ENCODE results near the gene TMEM82.

TMEM82 gene

GRCh38 chr1:15777909-15778707, 35.8 kb downstream of the TMEM82 start:
- TF ChIP-seq CTCF (IDR thresholded peaks at IDR 0.05; ENCODE audit: low read depth, low read length) (no peak), EZH2phosphoT487 (IDR thresholded peaks at IDR 0.05; ENCODE audit: low read depth) (no peak)
- no peaks in the 10 kb centered on the region for H3K36me3 ChIP-seq (replicated peaks; ENCODE audit: low read depth, low read length)
- no peak overlapping the region for H3K27ac ChIP-seq (ENCODE audit: low read length)

DNA sequence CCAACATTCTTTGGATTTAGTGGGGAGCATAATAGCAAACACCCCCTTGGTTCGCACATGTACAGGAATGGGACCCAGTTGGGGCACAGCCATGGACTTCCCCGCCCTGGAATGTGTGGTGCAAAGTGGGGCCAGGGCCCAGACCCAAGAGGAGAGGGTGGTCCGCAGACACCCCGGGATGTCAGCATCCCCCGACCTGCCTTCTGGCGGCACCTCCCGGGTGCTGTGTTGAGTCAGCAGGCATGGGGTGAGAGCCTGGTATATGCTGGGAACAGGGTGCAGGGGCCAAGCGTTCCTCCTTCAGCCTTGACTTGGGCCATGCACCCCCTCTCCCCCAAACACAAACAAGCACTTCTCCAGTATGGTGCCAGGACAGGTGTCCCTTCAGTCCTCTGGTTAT, 43.4 kb downstream of the TMEM82 start:
- Histone ChIP-seq H3K4me1 (ENCODE audit: low read length) (no peaks in the 10 kb centered on the region), H3K79me2 (ENCODE audit: low read length) (no peaks in the 10 kb centered on the region), H3K4me3 (ENCODE audit: low read length) (no peak overlapping the region), H3K4me2 (ENCODE audit: low read length) (no peak overlapping the region), H3K27ac (ENCODE audit: low read length) (no peak overlapping the region), H3K36me3 (replicated peaks; ENCODE audit: low read depth, low read length) (no peaks in the 10 kb centered on the region), H4K20me1 (ENCODE audit: insufficient read depth, low read length) (no peaks in the 10 kb centered on the region), H3K9me3 (ENCODE audit: insufficient read depth, low read length) (no peaks in the 10 kb centered on the region), H3K9ac (ENCODE audit: low read length) (no peak overlapping the region), H2AFZ (ENCODE audit: low read depth, low read length) (no peak overlapping the region), H3K27me3 (ENCODE audit: low read depth, low read length) (no peaks in the 10 kb centered on the region)
- TF ChIP-seq CTCF (IDR thresholded peaks at IDR 0.05; ENCODE audit: low read depth, low read length) (no peak), EZH2phosphoT487 (IDR thresholded peaks at IDR 0.05; ENCODE audit: low read depth) (no peak)

More at GRCh38 chr1:15777909-15778707, 35.8 kb downstream of the TMEM82 start:
- Histone ChIP-seq H3K79me2 (ENCODE audit: low read length) (no peaks in the 10 kb centered on the region), H3K4me2 (ENCODE audit: low read length) (no peak overlapping the region), H2AFZ (ENCODE audit: low read depth, low read length) (no peak overlapping the region), H3K9ac (ENCODE audit: low read length) (no peak overlapping the region), H3K4me1 (ENCODE audit: low read length) (no peaks in the 10 kb centered on the region), H3K9me3 (ENCODE audit: insufficient read depth, low read length) (no peaks in the 10 kb centered on the region), H3K27me3 (ENCODE audit: low read depth, low read length) (no peaks in the 10 kb centered on the region), H4K20me1 (ENCODE audit: insufficient read depth, low read length) (no peaks in the 10 kb centered on the region), H3K4me3 (ENCODE audit: low read length) (no peak overlapping the region)

GRCh38 chr1:15786581-15786980, 44.3 kb downstream of the TMEM82 start:
- Histone ChIP-seq H3K9me3 (ENCODE audit: insufficient read depth, low read length) (no peaks in the 10 kb centered on the region), H3K4me2 (ENCODE audit: low read length) (no peak overlapping the region), H3K27ac (ENCODE audit: low read length) (no peak overlapping the region), H3K79me2 (ENCODE audit: low read length) (no peaks in the 10 kb centered on the region), H3K4me3 (ENCODE audit: low read length) (no peak overlapping the region), H3K9ac (ENCODE audit: low read length) (no peak overlapping the region), H2AFZ (ENCODE audit: low read depth, low read length) (no peak overlapping the region), H3K4me1 (ENCODE audit: low read length) (no peaks in the 10 kb centered on the region), H3K36me3 (replicated peaks; ENCODE audit: low read depth, low read length) (no peaks in the 10 kb centered on the region), H3K27me3 (ENCODE audit: low read depth, low read length) (no peaks in the 10 kb centered on the region), H4K20me1 (ENCODE audit: insufficient read depth, low read length) (no peaks in the 10 kb centered on the region)
- TF ChIP-seq EZH2phosphoT487 (IDR thresholded peaks at IDR 0.05; ENCODE audit: low read depth) (no peak), CTCF (IDR thresholded peaks at IDR 0.05; ENCODE audit: low read depth, low read length) (no peak)

DNA sequence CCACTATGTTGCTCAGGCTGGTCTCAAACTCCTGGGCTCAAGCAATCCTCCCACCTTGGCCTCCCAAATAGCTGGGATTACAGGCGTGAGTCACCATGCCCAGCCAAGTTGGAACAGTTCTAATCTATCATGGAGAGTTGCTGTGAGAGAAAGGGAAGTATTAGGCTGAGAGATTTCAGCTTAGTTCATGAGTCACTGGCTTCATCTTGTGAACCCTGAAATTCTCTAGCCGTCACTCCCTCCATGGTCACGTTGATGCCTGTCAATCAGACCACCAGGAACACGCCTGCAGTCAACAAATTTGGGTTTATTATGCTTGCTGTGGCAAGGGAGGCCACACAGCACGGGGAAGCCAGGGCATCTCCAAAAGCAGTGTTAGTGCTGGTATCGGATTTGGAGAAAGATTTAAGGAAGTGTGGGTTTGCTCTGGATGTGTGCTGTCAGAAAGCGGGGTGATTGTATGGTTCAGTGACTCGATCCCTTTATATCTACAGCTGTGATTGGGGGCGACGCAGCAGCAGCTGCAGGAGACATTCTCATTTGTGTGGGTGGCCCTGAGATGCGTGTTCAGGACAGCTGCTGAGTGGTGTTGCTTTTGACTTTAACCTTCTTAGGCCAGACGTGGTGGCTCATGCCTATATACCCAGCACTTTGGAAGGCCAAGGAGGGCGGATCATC, 46.5 kb downstream of the TMEM82 start:
- Histone ChIP-seq H4K20me1 (ENCODE audit: insufficient read depth, low read length) (no peaks in the 10 kb centered on the region), H3K4me3 (ENCODE audit: low read length) (no peak overlapping the region), H3K4me2 (ENCODE audit: low read length) (no peak overlapping the region), H3K27me3 (ENCODE audit: low read depth, low read length) (no peaks in the 10 kb centered on the region), H3K4me1 (ENCODE audit: low read length) (no peaks in the 10 kb centered on the region), H3K36me3 (replicated peaks; ENCODE audit: low read depth, low read length) (no peaks in the 10 kb centered on the region), H3K9ac (ENCODE audit: low read length) (no peak overlapping the region), H3K9me3 (ENCODE audit: insufficient read depth, low read length) (no peaks in the 10 kb centered on the region), H2AFZ (ENCODE audit: low read depth, low read length) (no peak overlapping the region), H3K27ac (ENCODE audit: low read length) (no peak overlapping the region), H3K79me2 (ENCODE audit: low read length) (no peaks in the 10 kb centered on the region)
- TF ChIP-seq EZH2phosphoT487 (IDR thresholded peaks at IDR 0.05; ENCODE audit: low read depth): no peak
- TF ChIP-seq CTCF (IDR thresholded peaks at IDR 0.05; ENCODE audit: low read depth, low read length): no peak
